ENCODE results near the gene DPEP1. TPM values are rescaled to one million over a fixed set of nuclear protein-coding genes. Genes with fewer than 3 reads are reported as not detected.
A peak's percentile ranks its signal among the peaks of the same experiment; 100 is the strongest.

Gene DPEP1
- total and polyA plus RNA-seq, 2 donors (not counting 3 experiments of a cell fraction or from before 2014, with no cell fraction given) = 0.37 to 0.44 TPM

DNA sequence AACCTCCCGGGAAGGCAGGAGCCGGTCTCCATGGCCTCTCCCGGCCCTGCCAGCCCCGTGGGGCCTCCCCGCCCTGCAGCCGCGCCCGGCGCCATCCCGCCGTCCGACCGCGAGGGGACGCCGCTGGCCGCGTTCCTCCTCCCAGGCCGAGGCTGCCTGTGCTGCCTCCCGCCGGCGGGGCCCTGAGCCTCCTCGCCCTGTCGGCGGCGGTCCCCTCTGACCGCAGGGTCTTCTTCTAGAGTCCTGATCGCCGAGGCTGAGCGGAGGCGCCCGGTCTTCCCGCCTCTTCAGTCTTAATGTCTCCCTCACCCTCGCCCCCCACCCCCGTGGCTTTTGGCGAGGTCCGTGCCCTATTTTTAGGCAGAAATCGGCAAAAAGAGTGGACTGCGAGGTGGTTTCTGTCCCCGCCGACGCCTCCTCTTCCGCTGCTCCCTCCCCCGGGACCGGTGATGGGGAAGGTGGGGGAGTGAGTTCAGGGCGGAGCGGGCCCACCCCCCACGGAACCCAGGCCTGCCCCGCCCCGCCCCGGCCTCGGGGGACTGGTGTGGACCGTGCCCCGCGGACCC lies 38.7 kb upstream of the DPEP1 start:
- peaks cover 0 to 1% of the 10 kb centered on the region in 2 experiments for H3K27me3 ChIP-seq (ENCODE audit: control insufficient read depth in 2 of 2, insufficient read depth in 2 of 2, low read length in 2 of 2)
- no peak overlapping the region for H3K27ac ChIP-seq (ENCODE audit: insufficient read depth, low read depth, low read length)
- no TSS peak for BruUV-seq (replicated peaks)
- no peaks in the 10 kb centered on the region for H3K9me1 ChIP-seq (replicated peaks; ENCODE audit: control insufficient read depth, extremely low read depth, insufficient read depth, low read length)
- peak; percentile 63 for DNase-seq (ENCODE audit: low read depth, low spot score)
- dilution Hi-C loops (cut with MboI; ENCODE audit: extremely low pct_ligation_motif_present, low sequenced_read_pairs) = no loop called here
- no peaks in the 10 kb centered on the region for H4K20me1 ChIP-seq (replicated peaks; ENCODE audit: control insufficient read depth, extremely low read depth, insufficient read depth, low read length)
- H3K9me3 ChIP-seq (replicated peaks; ENCODE audit: control insufficient read depth, insufficient read depth, low read length) = no peaks in the 10 kb centered on the region
- peak overlapping the region; percentile 20 to 27 (median 21) for H3K4me3 ChIP-seq (replicated peaks in 1 of 3; ENCODE audit: insufficient read depth in 1 of 3, low read depth in 1 of 3, low read length in 3 of 3)
- H2AFZ ChIP-seq (ENCODE audit: low read depth, low read length) = peak overlapping the region; percentile 94
- peak overlapping the region; percentile 40 for H3K4me2 ChIP-seq (ENCODE audit: insufficient read depth, low read length)
- TF ChIP-seq POLR2AphosphoS5 (IDR thresholded peaks at IDR 0.05; ENCODE audit: insufficient read depth, low read depth, low read length) = peak; percentile 34
- TF ChIP-seq EZH2 (IDR thresholded peaks at IDR 0.05; ENCODE audit: borderline replicate concordance, low read depth, low read length, severe bottlenecking) = no peak
- TF ChIP-seq CTCF (IDR thresholded peaks at IDR 0.05; ENCODE audit: extremely low read depth in 1 of 2, insufficient read depth in 1 of 2, low read depth in 1 of 2, low read length in 2 of 2) = peak; percentile 83 to 89
- peak overlapping the region; percentile 40 for H3K9ac ChIP-seq (replicated peaks; ENCODE audit: extremely low read depth, insufficient read depth, low read length)
- H3K4me1 ChIP-seq (ENCODE audit: control insufficient read depth, extremely low read depth, insufficient read depth, low read length) = peaks cover 9% of the 10 kb centered on the region
- intact Hi-C loops (cut with micrococcal nuclease) = loop anchor here (1.0 to 10.0 kb wide), 2 partner anchors 67 to 150 kb away; partner anchors contain the start of genes VPS9D1 and ZNF276
- POLR2A ChIA-PET = no interaction called here
- H3K79me2 ChIP-seq (ENCODE audit: control insufficient read depth, insufficient read depth, low read length) = no peaks in the 10 kb centered on the region
- no peaks in the 10 kb centered on the region for H3K36me3 ChIP-seq (ENCODE audit: control insufficient read depth in 2 of 2, extremely low read depth in 1 of 2, insufficient read depth in 2 of 2, low read length in 2 of 2)
- CTCF ChIA-PET = interaction anchor here (1.0 to 1.5 kb wide), 4 partner anchors 9 to 125 kb away, joined by 3 to 4 read pairs (median 3); no protein-coding TSS in a partner anchor
- FAIRE-seq = peak; percentile 77

All from endothelial cell of umbilical vein (primary cell).